NCI-H345 treated with DMSO at 0.1 percent for 48 hours (cell line): Measurements from ENCODE around the gene NPBWR2.

Source experiments
- DNase-seq: peaks from one replicate; lab custom pipeline; 2025; ENCODE audit not compliant: unreplicated experiment; lab: John Stamatoyannopoulos, UW

The NPBWR2 gene

GRCh38 chr20:64076061-64076997 lies 31.0 kb downstream of the NPBWR2 start:
- DNase-seq, result no peak

- no peak for DNase-seq
These were observed 31.8 kb downstream of the NPBWR2 start for GRCh38 chr20:64075556-64075955.

GRCh38 chr20:64074963-64075362 lies 32.4 kb downstream of the NPBWR2 start:
- DNase-seq, result no peak

- no peak for DNase-seq
These were observed 33.1 kb downstream of the NPBWR2 start for GRCh38 chr20:64074184-64074789.

GRCh38 chr20:64073476-64074183 lies 33.7 kb downstream of the NPBWR2 start:
- no peak for DNase-seq

GRCh38 chr20:64072498-64073063 lies 34.8 kb downstream of the NPBWR2 start:
- no peak for DNase-seq

GRCh38 chr20:64071341-64072332 lies 35.7 kb downstream of the NPBWR2 start:
- no peak for DNase-seq

- no peak for DNase-seq
These were observed 36.9 kb downstream of the NPBWR2 start for GRCh38 chr20:64070244-64070993.

- DNase-seq, result no peak
These were observed 37.6 kb downstream of the NPBWR2 start for GRCh38 chr20:64069614-64070243.

GRCh38 chr20:64069209-64069613 lies 38.2 kb downstream of the NPBWR2 start:
- DNase-seq, result no peak

- no peak for DNase-seq
These were observed 38.8 kb downstream of the NPBWR2 start for GRCh38 chr20:64068386-64069208.

GRCh38 chr20:64067733-64068307 lies 39.5 kb downstream of the NPBWR2 start:
- no peak for DNase-seq

- DNase-seq, result no peak
These were observed 40.2 kb downstream of the NPBWR2 start for GRCh38 chr20:64067005-64067632.

- no peak for DNase-seq
These were observed 41.4 kb downstream of the NPBWR2 start for GRCh38 chr20:64065974-64066343.

- no peak for DNase-seq
These were observed 42.0 kb downstream of the NPBWR2 start for GRCh38 chr20:64065062-64065973.

- DNase-seq, result no peak
These were observed 43.1 kb downstream of the NPBWR2 start for GRCh38 chr20:64064145-64064698.
